OCI-LY1 (cell line): Measurements from ENCODE around the gene COL25A1.

Experiments used
- H2AFZ ChIP-seq: fragments of 200-600 bp; sonication (generic), shearing (Covaris generic); 2 replicates; pipeline ENCODE4 v1.6.0; 2014; ENCODE audit warnings: antibody characterized with exemption, mild to moderate bottlenecking, low read length
- H3F3A ChIP-seq: fragments of 200-600 bp; sonication (generic), shearing (Covaris generic); 2 replicates; pipeline ENCODE4 v1.6.0; 2014; ENCODE audit warnings: mild to moderate bottlenecking, antibody characterized with exemption, low read length, moderate library complexity; ENCODE audit not compliant: insufficient read depth
- H3K27ac ChIP-seq: fragments of 200-600 bp; sonication (generic); 2 replicates; pipeline ENCODE4 v1.5.1; 2014; ENCODE audit warnings: low read length, mixed run types, mild to moderate bottlenecking, low read depth; ENCODE audit not compliant: poor library complexity, severe bottlenecking
- H3K27me3 ChIP-seq: fragments of 200-600 bp; sonication (generic); 2 replicates; pipeline ENCODE4 v1.6.0; 2014; ENCODE audit warnings: antibody characterized with exemption, mild to moderate bottlenecking, low read length, moderate library complexity; ENCODE audit not compliant: insufficient read depth
- H3K36me3 ChIP-seq: fragments of 200-600 bp; sonication (generic); 2 replicates; pipeline ENCODE4 v1.6.1; 2014; ENCODE audit warnings: mild to moderate bottlenecking, antibody characterized with exemption, low read length, moderate library complexity, mixed read lengths; ENCODE audit not compliant: insufficient read depth
- H3K4me1 ChIP-seq: fragments of 200-600 bp; sonication (generic); 2 replicates; pipeline ENCODE4 v1.5.1; 2014; ENCODE audit warnings: mild to moderate bottlenecking, low read length, moderate library complexity; ENCODE audit not compliant: insufficient read depth, severe bottlenecking
- H3K4me2 ChIP-seq: fragments of 200-600 bp; sonication (generic), shearing (Covaris generic); 2 replicates; pipeline ENCODE4 v1.6.1; 2014; ENCODE audit warnings: low read length
- H3K4me3 ChIP-seq: fragments of 200-600 bp; sonication (generic); 2 replicates; pipeline ENCODE4 v1.5.1; 2014; ENCODE audit warnings: low read length, low read depth, mild to moderate bottlenecking, mixed read lengths; ENCODE audit not compliant: poor library complexity, severe bottlenecking
- H3K79me2 ChIP-seq: fragments of 200-600 bp; shearing (Covaris generic); 2 replicates; pipeline ENCODE4 v1.6.1; 2016; ENCODE audit warnings: mixed run types, low read length, mixed read lengths; ENCODE audit not compliant: insufficient read depth
- H3K9ac ChIP-seq: fragments of 200-600 bp; sonication (generic), shearing (Covaris generic); 2 replicates; pipeline ENCODE4 v1.6.1; 2014; ENCODE audit warnings: mild to moderate bottlenecking, low read length, mixed read lengths
- H3K9me2 ChIP-seq: fragments of 200-600 bp; sonication (generic), shearing (Covaris generic); 2 replicates; pipeline ENCODE4 v1.6.1; 2014; ENCODE audit warnings: low read depth, mild to moderate bottlenecking, low read length, mixed read lengths
- H3K9me3 ChIP-seq: fragments of 200-600 bp; shearing (Covaris generic); 2 replicates; pipeline ENCODE4 v1.6.1; 2014; ENCODE audit warnings: low read length, mixed read lengths
- H4K20me1 ChIP-seq: fragments of 200-600 bp; sonication (generic), shearing (Covaris generic); 2 replicates; pipeline ENCODE4 v1.6.0; 2016; ENCODE audit warnings: mild to moderate bottlenecking, low read length; ENCODE audit not compliant: insufficient read depth
- EZH2 ChIP-seq: fragments of 200-600 bp; sonication (generic), shearing (Covaris generic); IDR thresholded peaks from 2 replicates; pipeline ENCODE4 v1.8.0; 2017; ENCODE audit warnings: borderline replicate concordance, mixed run types, mild to moderate bottlenecking, antibody characterized with exemption, low read length, moderate library complexity, mixed read lengths
- TF ChIP-seq, protein P1 (sequence below): fragments of 200-600 bp; sonication (generic), shearing (Covaris generic); IDR thresholded peaks from 2 replicates; pipeline ENCODE4 v1.5.1; 2017; ENCODE audit warnings: mild to moderate bottlenecking, antibody characterized with exemption, low read length, moderate library complexity, mixed read lengths

Gene COL25A1

DNA sequence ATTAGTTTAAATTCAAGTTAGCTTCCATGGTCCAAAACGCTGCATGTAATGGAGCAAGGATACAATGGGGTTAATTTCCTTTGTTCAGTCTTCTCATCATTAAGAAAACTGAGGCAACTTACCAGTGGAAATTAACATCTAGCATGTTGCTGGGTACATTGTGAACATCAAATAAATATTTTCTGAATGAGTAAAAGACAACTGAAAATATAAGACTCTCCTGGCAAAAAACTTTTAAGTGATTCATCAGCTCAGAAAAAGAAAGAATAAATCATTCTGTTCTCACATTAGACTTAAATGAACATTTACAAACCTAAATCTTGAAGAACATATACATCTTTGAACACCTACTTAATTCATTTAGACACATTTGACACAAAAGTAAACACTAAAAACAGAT is 401.2 kb downstream of the COL25A1 start:
- Histone ChIP-seq H3K4me1 (no peaks in the 10 kb centered on the region), H3K27ac (no peak overlapping the region), H3K79me2 (no peaks in the 10 kb centered on the region), H3F3A (no peaks in the 10 kb centered on the region), H4K20me1 (no peaks in the 10 kb centered on the region), H3K9me2 (no peaks in the 10 kb centered on the region), H3K9ac (no peak overlapping the region), H2AFZ (no peak overlapping the region), H3K9me3 (no peaks in the 10 kb centered on the region), H3K27me3 (no peaks in the 10 kb centered on the region), H3K4me2 (no peak overlapping the region), H3K36me3 (no peaks in the 10 kb centered on the region), H3K4me3 (no peak overlapping the region)
- TF ChIP-seq EZH2: no peak
- TF ChIP-seq, protein P1, sequence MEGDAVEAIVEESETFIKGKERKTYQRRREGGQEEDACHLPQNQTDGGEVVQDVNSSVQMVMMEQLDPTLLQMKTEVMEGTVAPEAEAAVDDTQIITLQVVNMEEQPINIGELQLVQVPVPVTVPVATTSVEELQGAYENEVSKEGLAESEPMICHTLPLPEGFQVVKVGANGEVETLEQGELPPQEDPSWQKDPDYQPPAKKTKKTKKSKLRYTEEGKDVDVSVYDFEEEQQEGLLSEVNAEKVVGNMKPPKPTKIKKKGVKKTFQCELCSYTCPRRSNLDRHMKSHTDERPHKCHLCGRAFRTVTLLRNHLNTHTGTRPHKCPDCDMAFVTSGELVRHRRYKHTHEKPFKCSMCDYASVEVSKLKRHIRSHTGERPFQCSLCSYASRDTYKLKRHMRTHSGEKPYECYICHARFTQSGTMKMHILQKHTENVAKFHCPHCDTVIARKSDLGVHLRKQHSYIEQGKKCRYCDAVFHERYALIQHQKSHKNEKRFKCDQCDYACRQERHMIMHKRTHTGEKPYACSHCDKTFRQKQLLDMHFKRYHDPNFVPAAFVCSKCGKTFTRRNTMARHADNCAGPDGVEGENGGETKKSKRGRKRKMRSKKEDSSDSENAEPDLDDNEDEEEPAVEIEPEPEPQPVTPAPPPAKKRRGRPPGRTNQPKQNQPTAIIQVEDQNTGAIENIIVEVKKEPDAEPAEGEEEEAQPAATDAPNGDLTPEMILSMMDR: no peak

DNA sequence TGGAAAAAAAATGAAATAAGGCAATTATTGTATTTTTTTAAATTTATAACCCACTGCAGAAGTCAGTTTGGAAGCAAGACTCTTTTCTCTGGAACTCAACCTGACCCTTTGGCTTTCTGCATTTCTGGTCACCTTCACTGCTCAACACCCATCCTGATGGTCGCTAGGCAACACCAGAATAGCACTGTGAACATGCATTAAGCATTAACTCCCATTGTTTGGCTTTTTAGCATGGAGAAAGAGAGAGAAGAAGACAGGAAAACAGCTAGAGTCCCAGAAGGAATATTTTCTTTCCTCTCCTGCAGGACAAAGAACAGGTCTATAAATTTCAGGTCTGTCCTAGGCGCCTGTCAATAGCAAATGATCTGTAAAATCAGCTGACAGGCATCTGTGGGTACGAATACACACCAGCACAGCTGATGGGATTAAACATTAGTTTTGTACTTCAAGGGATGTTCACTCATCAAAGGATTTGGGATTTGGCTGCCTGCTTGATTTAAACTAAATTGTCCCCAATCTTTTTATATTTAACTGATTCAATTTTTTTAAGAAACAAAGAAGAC is 402.4 kb downstream of the COL25A1 start:
- H3K36me3 ChIP-seq: no peaks in the 10 kb centered on the region

DNA sequence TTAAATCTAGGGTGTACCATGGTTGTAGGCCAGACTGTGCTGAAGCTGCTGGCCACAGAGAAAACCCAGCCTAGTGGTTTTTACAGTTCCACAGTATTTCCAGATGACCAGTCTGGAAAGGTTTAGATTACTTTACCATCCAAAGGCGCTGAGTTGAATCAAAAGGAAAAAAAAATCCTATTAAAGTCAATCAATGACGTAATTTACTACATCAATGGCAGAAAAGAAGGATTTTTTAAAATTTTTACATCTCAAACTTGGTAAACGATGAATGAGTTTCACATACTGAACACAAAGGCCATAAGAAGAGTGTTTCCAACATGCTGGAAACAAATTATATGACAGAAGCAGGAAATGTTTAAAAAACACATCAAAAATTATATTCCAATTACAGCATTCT is 409.0 kb downstream of the COL25A1 start:
- no peaks in the 10 kb centered on the region for H3K79me2 ChIP-seq
- H3K9ac ChIP-seq: no peak overlapping the region
- no peak for TF ChIP-seq EZH2
- H3K27ac ChIP-seq: no peak overlapping the region
- H4K20me1 ChIP-seq: no peaks in the 10 kb centered on the region
- H3F3A ChIP-seq: no peaks in the 10 kb centered on the region
- H3K9me3 ChIP-seq: no peaks in the 10 kb centered on the region
- H3K36me3 ChIP-seq: no peaks in the 10 kb centered on the region
- H3K4me3 ChIP-seq: no peak overlapping the region
- no peak overlapping the region for H2AFZ ChIP-seq
- H3K4me2 ChIP-seq: no peak overlapping the region
- H3K27me3 ChIP-seq: no peaks in the 10 kb centered on the region
- H3K9me2 ChIP-seq: no peaks in the 10 kb centered on the region
- H3K4me1 ChIP-seq: no peaks in the 10 kb centered on the region

More for the DNA sequence above, 402.4 kb downstream of the COL25A1 start:
- H2AFZ ChIP-seq: no peak overlapping the region
- TF ChIP-seq, protein P1: no peak
- TF ChIP-seq EZH2: no peak
- no peaks in the 10 kb centered on the region for H3F3A ChIP-seq
- H3K9me3 ChIP-seq: no peaks in the 10 kb centered on the region
- H3K9ac ChIP-seq: no peak overlapping the region
- no peak overlapping the region for H3K4me3 ChIP-seq
- no peak overlapping the region for H3K27ac ChIP-seq
- H4K20me1 ChIP-seq: no peaks in the 10 kb centered on the region
- no peaks in the 10 kb centered on the region for H3K4me1 ChIP-seq
- no peaks in the 10 kb centered on the region for H3K27me3 ChIP-seq
- no peaks in the 10 kb centered on the region for H3K9me2 ChIP-seq
- no peaks in the 10 kb centered on the region for H3K79me2 ChIP-seq
- H3K4me2 ChIP-seq: no peak overlapping the region

DNA sequence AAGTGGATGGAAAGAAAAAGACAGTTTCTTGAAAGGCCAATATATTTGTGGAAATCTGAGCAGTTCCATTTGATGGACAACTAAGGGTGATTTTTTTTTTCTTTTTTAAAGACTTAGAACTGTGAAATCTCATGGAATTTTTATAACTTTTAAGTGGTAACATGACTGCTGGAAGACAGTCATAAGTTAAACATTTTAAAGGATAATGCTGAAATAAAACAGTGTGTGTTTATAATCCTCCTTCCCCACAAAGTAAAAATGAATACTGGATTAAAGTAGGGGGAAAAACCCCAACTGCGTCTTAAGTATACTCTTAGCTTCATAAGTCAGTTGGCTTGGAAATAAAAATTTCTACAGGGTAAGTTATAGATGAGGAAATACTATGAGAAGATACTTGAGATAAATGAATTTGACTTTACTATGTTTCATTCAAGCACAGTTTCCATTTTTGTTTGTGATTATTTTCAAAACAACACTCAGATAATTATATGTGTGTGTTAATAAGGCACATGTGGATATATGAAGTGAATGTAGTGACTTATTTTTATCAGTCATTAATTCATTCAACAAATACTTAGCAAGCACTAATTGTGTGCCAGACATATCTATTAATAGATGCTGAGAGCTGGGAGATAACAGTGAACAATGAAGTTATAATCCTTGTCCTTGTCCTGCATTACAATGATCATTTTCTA is 410.4 kb downstream of the COL25A1 start:
- no peaks in the 10 kb centered on the region for H3K36me3 ChIP-seq
- H3K79me2 ChIP-seq: no peaks in the 10 kb centered on the region
- no peaks in the 10 kb centered on the region for H3K9me3 ChIP-seq
- no peak overlapping the region for H3K9ac ChIP-seq
- H3K27ac ChIP-seq: no peak overlapping the region
- no peak overlapping the region for H2AFZ ChIP-seq
- no peaks in the 10 kb centered on the region for H3F3A ChIP-seq
- H3K9me2 ChIP-seq: no peaks in the 10 kb centered on the region
- H3K4me2 ChIP-seq: no peak overlapping the region
- H3K27me3 ChIP-seq: no peaks in the 10 kb centered on the region
- no peaks in the 10 kb centered on the region for H3K4me1 ChIP-seq
- H4K20me1 ChIP-seq: no peaks in the 10 kb centered on the region
- no peak for TF ChIP-seq EZH2
- TF ChIP-seq, protein P1: no peak
- no peak overlapping the region for H3K4me3 ChIP-seq
